Measurements from ENCODE around the gene SHISA7.

- TF ChIP-seq POLR2AphosphoS5 (IDR thresholded peaks at IDR 0.05; ENCODE audit: low read depth, low read length) (no peak), RXRA (IDR thresholded peaks at IDR 0.05; ENCODE audit: borderline replicate concordance, low read depth) (no peak)
Observed at GRCh38 chr19:55424518-55424917, 18.6 kb downstream of the SHISA7 start.
